ENCODE measurements around the gene PTPRN2. TPM values are rescaled to one million over a fixed set of nuclear protein-coding genes. Genes with fewer than 3 reads are reported as not detected.

Gene PTPRN2
- polyA plus RNA-seq, 1 of the 3 experiments (the other 2 are of a cell fraction) = 4.0 TPM

- TF ChIP-seq ZBTB33 (IDR thresholded peaks at IDR 0.05; ENCODE audit: borderline replicate concordance, low read depth) (no peak), JUND (IDR thresholded peaks at IDR 0.05) (no peak)
These were observed 260.6 kb downstream of the PTPRN2 start (continued) for GRCh38 chr7:158327012-158327411.

GRCh38 chr7:158325530-158326381 is 261.9 kb downstream of the PTPRN2 start:
- no peaks in the 10 kb centered on the region for H3K79me2 ChIP-seq (ENCODE audit: insufficient read depth)
- ChIA-PET POLR2A (no interaction called here), CTCF (interaction anchor here (0.6 to 1.3 kb wide), 9 partner anchors 16 to 894 kb away, joined by 3 to 4 read pairs (median 3); no protein-coding TSS in a partner anchor)
- no peak overlapping the region for H3K27ac ChIP-seq (ENCODE audit: low read depth in 2 of 2, low read length in 1 of 2)
- H4K20me1 ChIP-seq (ENCODE audit: insufficient read depth) = no peaks in the 10 kb centered on the region
- H3K4me1 ChIP-seq (ENCODE audit: control insufficient read depth in 1 of 2, insufficient read depth in 2 of 2, low read depth in 1 of 2, low read length in 1 of 2) = no peaks in the 10 kb centered on the region; a peak in 1 of 4 replicates
- WGBS (ENCODE audit: low lambda C conversion rate) = 63% methylated on average over 22 of the region's 27 CpGs
- no peak overlapping the region for H2AFZ ChIP-seq (ENCODE audit: low read depth)
- no peak overlapping the region for H3K4me3 ChIP-seq (ENCODE audit: low read depth in 2 of 2, low read length in 1 of 2)
- no peaks in the 10 kb centered on the region for H3K27me3 ChIP-seq (ENCODE audit: insufficient read depth)
- no peaks in the 10 kb centered on the region for H3K9me2 ChIP-seq
- TF ChIP-seq MXI1 (IDR thresholded peaks at IDR 0.05; ENCODE audit: low read depth, low read length) = no peak
- no peak for TF ChIP-seq POLR2AphosphoS5 (IDR thresholded peaks at IDR 0.05; ENCODE audit: low read depth, low read length)
- no peak for TF ChIP-seq NRF1 (IDR thresholded peaks at IDR 0.05; ENCODE audit: low read depth, low read length)
- TF ChIP-seq RAD21 (IDR thresholded peaks at IDR 0.05; ENCODE audit: low read length) = peak; percentile 72
- peak; percentile 43; the same call in 1 of the 2 replicates for TF ChIP-seq SMC3 (IDR thresholded peaks at IDR 0.05; ENCODE audit: low read depth, low read length)
- TF ChIP-seq EZH2phosphoT487 (IDR thresholded peaks at IDR 0.05; ENCODE audit: borderline replicate concordance, low read depth) = no peak
- no peaks in the 10 kb centered on the region for H3K36me3 ChIP-seq (replicated peaks in 1 of 2; ENCODE audit: control insufficient read depth in 1 of 2, insufficient read depth in 2 of 2, low read length in 1 of 2)
- no peaks in the 10 kb centered on the region for H3F3A ChIP-seq (replicated peaks; ENCODE audit: insufficient read depth)
- peak; percentile 83 for DNase-seq
- no peak overlapping the region for H3K4me2 ChIP-seq
- no peak overlapping the region for H3K9ac ChIP-seq
- H3K9me3 ChIP-seq = peaks cover 7% of the 10 kb centered on the region; the same call in 1 of the 2 replicates

- Histone ChIP-seq H3K4me1 (ENCODE audit: control insufficient read depth in 1 of 2, insufficient read depth in 2 of 2, low read depth in 1 of 2, low read length in 1 of 2) (no peaks in the 10 kb centered on the region; a peak in 1 of 4 replicates), H3K27me3 (ENCODE audit: insufficient read depth) (no peaks in the 10 kb centered on the region), H3K9ac (no peak overlapping the region), H2AFZ (ENCODE audit: low read depth) (no peak overlapping the region), H3K36me3 (replicated peaks in 1 of 2; ENCODE audit: control insufficient read depth in 1 of 2, insufficient read depth in 2 of 2, low read length in 1 of 2) (no peaks in the 10 kb centered on the region), H4K20me1 (ENCODE audit: insufficient read depth) (no peaks in the 10 kb centered on the region), H3K27ac (ENCODE audit: low read depth in 2 of 2, low read length in 1 of 2) (no peak overlapping the region), H3K4me3 (ENCODE audit: low read depth in 2 of 2, low read length in 1 of 2) (no peak overlapping the region), H3K9me3 (peaks cover 7% of the 10 kb centered on the region; the same call in 1 of the 2 replicates), H3F3A (replicated peaks; ENCODE audit: insufficient read depth) (no peaks in the 10 kb centered on the region), H3K79me2 (ENCODE audit: insufficient read depth) (no peaks in the 10 kb centered on the region), H3K4me2 (no peak overlapping the region), H3K9me2 (no peaks in the 10 kb centered on the region)
- DNase-seq = peak; percentile 16
- POLR2A ChIA-PET = no interaction called here
- CTCF ChIA-PET = interaction anchor here (1.3 kb wide), 2 partner anchors 20 to 893 kb away, joined by 3 to 4 read pairs; no protein-coding TSS in a partner anchor
- WGBS (ENCODE audit: low lambda C conversion rate) = 68% methylated on average over 17 of the region's 17 CpGs
- TF ChIP-seq ZBTB33 (IDR thresholded peaks at IDR 0.05; ENCODE audit: borderline replicate concordance, low read depth) (no peak), RCOR1 (IDR thresholded peaks at IDR 0.05; ENCODE audit: low read length) (no peak), MXI1 (IDR thresholded peaks at IDR 0.05; ENCODE audit: low read depth, low read length) (no peak), RAD21 (IDR thresholded peaks at IDR 0.05; ENCODE audit: low read length) (no peak), MAX (IDR thresholded peaks at IDR 0.05; ENCODE audit: low read depth) (no peak), TEAD4 (IDR thresholded peaks at IDR 0.05; ENCODE audit: borderline replicate concordance, insufficient read depth) (no peak), NRF1 (IDR thresholded peaks at IDR 0.05; ENCODE audit: low read depth, low read length) (no peak), USF2 (IDR thresholded peaks at IDR 0.05; ENCODE audit: borderline replicate concordance, low read depth, low read length) (no peak), TCF12 (IDR thresholded peaks at IDR 0.05) (no peak)
These were observed 262.9 kb downstream of the PTPRN2 start for GRCh38 chr7:158324397-158325360.
